ENCODE measurements around the gene NRIP2.
A peak's percentile ranks its signal among the peaks of the same experiment; 100 is the strongest.

The NRIP2 gene

GRCh38 chr12:2805143-2805520 lies 29.7 kb downstream of the NRIP2 start:
- no peaks in the 10 kb centered on the region for H3K27me3 ChIP-seq (ENCODE audit: insufficient read depth, low read length)
- no peak overlapping the region for H3K27ac ChIP-seq (ENCODE audit: low read depth, low read length)
- H3K79me2 ChIP-seq (ENCODE audit: control insufficient read depth, insufficient read depth, low read length, unreplicated experiment): no peaks in the 10 kb centered on the region
- peaks cover 19% of the 10 kb centered on the region for H3K4me1 ChIP-seq (ENCODE audit: control insufficient read depth, insufficient read depth, low read length, unreplicated experiment)
- H3K36me3 ChIP-seq (ENCODE audit: insufficient read depth, low read length): peaks cover 17% of the 10 kb centered on the region; the same call in 1 of the 2 replicates
- H2AFZ ChIP-seq (ENCODE audit: low read length, unreplicated experiment): no peak overlapping the region
- H3K4me3 ChIP-seq (ENCODE audit: low read depth, low read length): no peak overlapping the region

- Histone ChIP-seq H3K79me2 (ENCODE audit: control insufficient read depth, insufficient read depth, low read length, unreplicated experiment) (no peaks in the 10 kb centered on the region), H3K27ac (ENCODE audit: low read depth, low read length) (peak overlapping the region; percentile 44; the same call in 1 of the 2 replicates), H3K36me3 (ENCODE audit: insufficient read depth, low read length) (peaks cover 22% of the 10 kb centered on the region; the same call in 1 of the 2 replicates), H3K4me1 (ENCODE audit: control insufficient read depth, insufficient read depth, low read length, unreplicated experiment) (peaks cover 19% of the 10 kb centered on the region), H3K4me3 (ENCODE audit: low read depth, low read length) (no peak overlapping the region), H3K27me3 (ENCODE audit: insufficient read depth, low read length) (no peaks in the 10 kb centered on the region), H2AFZ (ENCODE audit: low read length, unreplicated experiment) (no peak overlapping the region)
Measured at GRCh38 chr12:2804393-2805142, 30.3 kb downstream of the NRIP2 start.

- Histone ChIP-seq H3K36me3 (ENCODE audit: insufficient read depth, low read length) (peaks cover 29% of the 10 kb centered on the region; the same call in 1 of the 2 replicates), H3K27me3 (ENCODE audit: insufficient read depth, low read length) (no peaks in the 10 kb centered on the region), H3K4me3 (ENCODE audit: low read depth, low read length) (no peak overlapping the region), H3K79me2 (ENCODE audit: control insufficient read depth, insufficient read depth, low read length, unreplicated experiment) (peaks cover under 1% of the 10 kb centered on the region), H3K4me1 (ENCODE audit: control insufficient read depth, insufficient read depth, low read length, unreplicated experiment) (peaks cover 19% of the 10 kb centered on the region), H3K27ac (ENCODE audit: low read depth, low read length) (peak overlapping the region; percentile 44; the same call in 1 of the 2 replicates), H2AFZ (ENCODE audit: low read length, unreplicated experiment) (no peak overlapping the region)
Measured at GRCh38 chr12:2803635-2804392, 31.0 kb downstream of the NRIP2 start.

GRCh38 chr12:2801044-2801783 lies 33.6 kb downstream of the NRIP2 start:
- Histone ChIP-seq H3K27me3 (ENCODE audit: insufficient read depth, low read length) (no peaks in the 10 kb centered on the region), H3K36me3 (ENCODE audit: insufficient read depth, low read length) (peaks cover 44% of the 10 kb centered on the region; the same call in 1 of the 2 replicates), H3K27ac (ENCODE audit: low read depth, low read length) (no peak overlapping the region), H3K79me2 (ENCODE audit: control insufficient read depth, insufficient read depth, low read length, unreplicated experiment) (peaks cover 27% of the 10 kb centered on the region), H3K4me3 (ENCODE audit: low read depth, low read length) (no peak overlapping the region), H2AFZ (ENCODE audit: low read length, unreplicated experiment) (no peak overlapping the region), H3K4me1 (ENCODE audit: control insufficient read depth, insufficient read depth, low read length, unreplicated experiment) (peaks cover 34% of the 10 kb centered on the region)

GRCh38 chr12:2800046-2800570 lies 34.7 kb downstream of the NRIP2 start:
- Histone ChIP-seq H3K27me3 (ENCODE audit: insufficient read depth, low read length) (no peaks in the 10 kb centered on the region), H3K27ac (ENCODE audit: low read depth, low read length) (no peak overlapping the region), H3K4me1 (ENCODE audit: control insufficient read depth, insufficient read depth, low read length, unreplicated experiment) (peaks cover 33% of the 10 kb centered on the region), H3K4me3 (ENCODE audit: low read depth, low read length) (no peak overlapping the region), H3K36me3 (ENCODE audit: insufficient read depth, low read length) (peaks cover 44% of the 10 kb centered on the region; the same call in 1 of the 2 replicates), H3K79me2 (ENCODE audit: control insufficient read depth, insufficient read depth, low read length, unreplicated experiment) (peaks cover 38% of the 10 kb centered on the region), H2AFZ (ENCODE audit: low read length, unreplicated experiment) (no peak overlapping the region)

GRCh38 chr12:2797721-2798418 lies 37.0 kb downstream of the NRIP2 start:
- Histone ChIP-seq H2AFZ (ENCODE audit: low read length, unreplicated experiment) (no peak overlapping the region), H3K27me3 (ENCODE audit: insufficient read depth, low read length) (no peaks in the 10 kb centered on the region), H3K27ac (ENCODE audit: low read depth, low read length) (no peak overlapping the region), H3K4me1 (ENCODE audit: control insufficient read depth, insufficient read depth, low read length, unreplicated experiment) (peaks cover 15% of the 10 kb centered on the region), H3K79me2 (ENCODE audit: control insufficient read depth, insufficient read depth, low read length, unreplicated experiment) (peaks cover 40% of the 10 kb centered on the region), H3K36me3 (ENCODE audit: insufficient read depth, low read length) (peaks cover 34% of the 10 kb centered on the region; the same call in 1 of the 2 replicates), H3K4me3 (ENCODE audit: low read depth, low read length) (no peak overlapping the region; the same call in 1 of the 2 replicates)

GRCh38 chr12:2796187-2796666 lies 38.6 kb downstream of the NRIP2 start:
- Histone ChIP-seq H3K79me2 (ENCODE audit: control insufficient read depth, insufficient read depth, low read length, unreplicated experiment) (peaks cover 40% of the 10 kb centered on the region), H3K36me3 (ENCODE audit: insufficient read depth, low read length) (peaks cover 32% of the 10 kb centered on the region; the same call in 1 of the 2 replicates), H3K4me3 (ENCODE audit: low read depth, low read length) (peak overlapping the region; percentile 95), H3K27ac (ENCODE audit: low read depth, low read length) (no peak overlapping the region), H3K4me1 (ENCODE audit: control insufficient read depth, insufficient read depth, low read length, unreplicated experiment) (peaks cover 15% of the 10 kb centered on the region), H2AFZ (ENCODE audit: low read length, unreplicated experiment) (peak overlapping the region; percentile 60), H3K27me3 (ENCODE audit: insufficient read depth, low read length) (no peaks in the 10 kb centered on the region)

GRCh38 chr12:2795291-2796186 lies 39.3 kb downstream of the NRIP2 start:
- H3K79me2 ChIP-seq (ENCODE audit: control insufficient read depth, insufficient read depth, low read length, unreplicated experiment): peaks cover 40% of the 10 kb centered on the region
- peaks cover 15% of the 10 kb centered on the region for H3K4me1 ChIP-seq (ENCODE audit: control insufficient read depth, insufficient read depth, low read length, unreplicated experiment)
- peak overlapping the region; percentile 95 for H3K4me3 ChIP-seq (ENCODE audit: low read depth, low read length)
- peak overlapping the region; percentile 90 for H2AFZ ChIP-seq (ENCODE audit: low read length, unreplicated experiment)
- H3K36me3 ChIP-seq (ENCODE audit: insufficient read depth, low read length): peaks cover 27% of the 10 kb centered on the region; the same call in 1 of the 2 replicates
- no peaks in the 10 kb centered on the region for H3K27me3 ChIP-seq (ENCODE audit: insufficient read depth, low read length)
- no peak overlapping the region for H3K27ac ChIP-seq (ENCODE audit: low read depth, low read length)

GRCh38 chr12:2794736-2795289 lies 40.0 kb downstream of the NRIP2 start, which contains the start of gene FKBP4:
Gene FKBP4 (plus strand): TSS chr12:2794970. CDS start chr12:2795140, 170 bp downstream.
- peak within 1 kb of the TSS; percentile 93 for H2AFZ ChIP-seq (ENCODE audit: low read length, unreplicated experiment)
- H3K4me3 ChIP-seq (ENCODE audit: low read depth, low read length): peak within 1 kb of the TSS; percentile 95
- peaks cover 15% of the 10 kb centered on the region for H3K4me1 ChIP-seq (ENCODE audit: control insufficient read depth, insufficient read depth, low read length, unreplicated experiment)
- peak within 1 kb of the TSS; percentile 20; the same call in 1 of the 2 replicates for H3K27ac ChIP-seq (ENCODE audit: low read depth, low read length)
- peaks cover 24% of the 10 kb centered on the region; the same call in 1 of the 2 replicates for H3K36me3 ChIP-seq (ENCODE audit: insufficient read depth, low read length)
- no peaks in the 10 kb centered on the region for H3K27me3 ChIP-seq (ENCODE audit: insufficient read depth, low read length)
- H3K79me2 ChIP-seq (ENCODE audit: control insufficient read depth, insufficient read depth, low read length, unreplicated experiment): peaks cover 40% of the 10 kb centered on the region
